HEK293 (cell line): ENCODE results near the gene HSD17B14.
A peak's percentile ranks its signal among the peaks of the same experiment; 100 is the strongest.

ENCODE experiments used
- CTCF ChIA-PET: fragments of 350-600 bp; formaldehyde crosslinking; extraction: SDS; loops from one replicate; lab custom pipeline; 2021; ENCODE audit warnings: antibody characterized with exemption; lab: Yijun Ruan, JAX
- POLR2A ChIA-PET: fragments of 300-600 bp; formaldehyde crosslinking; extraction: SDS; loops from one replicate; lab custom pipeline; 2020; ENCODE audit warnings: antibody characterized with exemption, inconsistent platforms; lab: Yijun Ruan, JAX
- H3K27ac ChIP-seq: fragments of 200-500 bp; sonication (Bioruptor generic); 2 replicates; pipeline ENCODE4 v1.5.1; 2014; ENCODE audit warnings: low read depth, low read length, control low read depth, inconsistent platforms; ENCODE audit errors: extremely low read depth
- H3K36me3 ChIP-seq, 2 experiments: fragments of 200-500 bp in 1 of 2; sonication (Bioruptor generic) in 1 of 2; 1 replicate in 1 of 2; 2 replicates in 1 of 2; pipeline ENCODE4 v1.5.1; 2014 to 2017; ENCODE audit warnings: inconsistent platforms in 2 of 2, low read length in 2 of 2; ENCODE audit not compliant: control insufficient read depth in 2 of 2, insufficient read depth in 1 of 2
- H3K4me1 ChIP-seq: fragments of 200-500 bp; sonication (Bioruptor generic); 2 replicates; pipeline ENCODE4 v1.5.1; 2014; ENCODE audit warnings: mild to moderate bottlenecking, low read length, inconsistent platforms; ENCODE audit not compliant: control insufficient read depth, insufficient read depth
- H3K4me3 ChIP-seq: 2 replicates; pipeline ENCODE4 v1.5.1; 2011; ENCODE audit warnings: low read depth, mild to moderate bottlenecking, control low read depth, low read length, moderate library complexity
- H3K9me3 ChIP-seq: fragments of 200-500 bp; sonication (Bioruptor generic); 2 replicates; pipeline ENCODE4 v1.5.1; 2014; ENCODE audit warnings: low read depth, low read length, inconsistent platforms; ENCODE audit not compliant: control insufficient read depth, insufficient read depth
- KLF17 ChIP-seq: fragments of 450-650 bp; formaldehyde crosslinking; IDR thresholded peaks from 2 replicates; pipeline ENCODE4 v1.5.1; 2016; ENCODE audit warnings: missing biosample characterization, missing genetic modification characterization
- SP2 ChIP-seq: fragments of 450-650 bp; formaldehyde crosslinking; IDR thresholded peaks from 2 replicates; pipeline ENCODE4 v1.5.1; 2016; ENCODE audit warnings: missing biosample characterization, missing genetic modification characterization
- SP7 ChIP-seq: fragments of 450-650 bp; formaldehyde crosslinking; IDR thresholded peaks from 2 replicates; pipeline ENCODE4 v1.5.1; 2016; ENCODE audit warnings: missing biosample characterization, missing genetic modification characterization
- TCF7L2 ChIP-seq: IDR thresholded peaks from 2 replicates; pipeline ENCODE4 v1.6.1; 2011; ENCODE audit warnings: low read depth, mild to moderate bottlenecking, inconsistent platforms, low read length, moderate library complexity, borderline replicate concordance
- ZBTB8A ChIP-seq: fragments of 450-650 bp; formaldehyde crosslinking; IDR thresholded peaks from 2 replicates; pipeline ENCODE4 v1.5.1; 2016; ENCODE audit warnings: missing biosample characterization, missing genetic modification characterization
- ZFP41 ChIP-seq: fragments of 450-650 bp; formaldehyde crosslinking; IDR thresholded peaks from 2 replicates; pipeline ENCODE4 v1.5.1; 2016; ENCODE audit warnings: missing biosample characterization, missing genetic modification characterization, borderline replicate concordance
- ZNF362 ChIP-seq: fragments of 450-650 bp; formaldehyde crosslinking; IDR thresholded peaks from 2 replicates; pipeline ENCODE4 v1.5.1; 2016; ENCODE audit warnings: missing biosample characterization, missing genetic modification characterization
- ZNF404 ChIP-seq: fragments of 450-650 bp; formaldehyde crosslinking; IDR thresholded peaks from 2 replicates; pipeline ENCODE4 v1.5.1; 2017; ENCODE audit warnings: missing biosample characterization, missing genetic modification characterization
- ZNF423 ChIP-seq: fragments of 450-650 bp; formaldehyde crosslinking; IDR thresholded peaks from 2 replicates; pipeline ENCODE4 v1.5.1; 2016; ENCODE audit warnings: missing biosample characterization, missing genetic modification characterization
- ZNF664 ChIP-seq: fragments of 450-650 bp; formaldehyde crosslinking; IDR thresholded peaks from 2 replicates; pipeline ENCODE4 v1.5.1; 2016; ENCODE audit warnings: missing biosample characterization, missing genetic modification characterization
- ZNF677 ChIP-seq: fragments of 450-650 bp; IDR thresholded peaks from 2 replicates; pipeline ENCODE4 v1.5.0; 2018; ENCODE audit warnings: missing biosample characterization, mild to moderate bottlenecking, missing genetic modification characterization, moderate library complexity
- ZNF776 ChIP-seq: fragments of 450-650 bp; formaldehyde crosslinking; IDR thresholded peaks from 2 replicates; pipeline ENCODE4 v1.5.0; 2017; ENCODE audit warnings: missing biosample characterization, missing genetic modification characterization, borderline replicate concordance
- TF ChIP-seq, protein P1 (sequence below): fragments of 450-650 bp; formaldehyde crosslinking; IDR thresholded peaks from 2 replicates; pipeline ENCODE4 v1.5.1; 2016; ENCODE audit warnings: missing biosample characterization, missing genetic modification characterization
- TF ChIP-seq, protein P2 (sequence below): fragments of 450-650 bp; formaldehyde crosslinking; IDR thresholded peaks from 2 replicates; pipeline ENCODE4 v1.5.1; 2016; ENCODE audit warnings: missing biosample characterization, missing genetic modification characterization
- TF ChIP-seq, protein P3 (sequence below): fragments of 450-650 bp; formaldehyde crosslinking; IDR thresholded peaks from 2 replicates; pipeline ENCODE4 v1.5.1; 2017; ENCODE audit warnings: missing biosample characterization, missing genetic modification characterization

HSD17B14 gene

DNA sequence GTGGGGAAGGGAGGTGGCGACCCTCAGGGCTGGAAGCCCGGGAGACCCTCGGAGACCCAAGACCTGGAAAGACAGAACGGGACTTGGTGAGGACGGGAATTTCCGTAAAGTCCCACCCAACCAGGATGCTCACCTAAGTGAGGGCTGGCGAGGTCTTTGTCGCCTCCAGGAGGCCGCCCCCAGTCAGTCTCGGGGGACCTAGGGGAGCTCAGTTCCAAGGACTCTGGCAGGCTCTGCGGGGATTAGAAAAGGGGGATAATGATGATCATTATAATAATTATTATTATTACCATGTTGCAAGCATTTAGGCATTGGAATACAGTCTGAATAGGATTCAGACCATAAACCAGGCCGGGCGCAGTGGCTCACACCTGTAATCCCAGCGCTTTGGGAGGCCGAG lies 9.1 kb upstream of the HSD17B14 start:
- Histone ChIP-seq H3K9me3 (no peaks in the 10 kb centered on the region), H3K27ac (no peak overlapping the region), H3K4me3 (no peak overlapping the region), H3K36me3 (no peaks in the 10 kb centered on the region; a peak in 1 of 3 replicates), H3K4me1 (no peaks in the 10 kb centered on the region)
- POLR2A ChIA-PET, result interaction anchor here (0.6 to 5.0 kb wide), 3 partner anchors 23 to 243 kb away, joined by 3 to 26 read pairs (median 7); partner anchors contain the start of genes PLEKHA4 and PPP1R15A
- TF ChIP-seq ZFP41 (tag by site-specific recombination) (no peak), ZNF404 (tag by site-specific recombination) (no peak), SP7 (tag by site-specific recombination) (no peak), ZNF677 (tag by site-specific recombination) (no peak), ZNF423 (tag by site-specific recombination) (no peak), ZNF776 (tag by site-specific recombination) (no peak)
- CTCF ChIA-PET, result interaction anchor here (0.7 to 7.0 kb wide), 6 partner anchors 9 to 526 kb away, joined by 3 to 160 read pairs (median 12); no protein-coding TSS in a partner anchor

DNA sequence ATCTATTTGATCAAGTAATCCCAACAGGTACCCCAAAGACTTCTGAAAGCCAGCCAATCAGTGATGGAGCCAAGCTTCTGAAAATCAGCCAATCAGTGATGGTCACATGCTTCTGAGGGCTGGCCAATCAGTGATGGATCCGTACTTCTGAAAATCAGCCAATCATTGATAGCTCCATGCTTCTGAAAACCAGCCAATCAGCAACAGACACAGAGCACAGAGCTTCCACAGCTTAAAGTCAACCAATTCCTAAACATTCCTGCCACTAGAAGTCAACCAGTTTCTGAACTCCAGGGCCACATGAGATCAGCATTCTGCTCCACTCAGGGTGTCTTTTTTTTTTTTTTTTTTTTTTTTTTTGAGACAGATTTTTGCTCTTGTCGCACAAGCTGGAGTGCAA lies 8.2 kb upstream of the HSD17B14 start:
- TF ChIP-seq KLF17 (tag by site-specific recombination), result no peak
- 0 out of 2 replicates have a peak, but pooled peaks have one; percentile 46 for TF ChIP-seq ZNF362
- no peak for TF ChIP-seq SP7 (tag by site-specific recombination)
- peak; percentile 52 for TF ChIP-seq SP2
- TF ChIP-seq, protein P1, sequence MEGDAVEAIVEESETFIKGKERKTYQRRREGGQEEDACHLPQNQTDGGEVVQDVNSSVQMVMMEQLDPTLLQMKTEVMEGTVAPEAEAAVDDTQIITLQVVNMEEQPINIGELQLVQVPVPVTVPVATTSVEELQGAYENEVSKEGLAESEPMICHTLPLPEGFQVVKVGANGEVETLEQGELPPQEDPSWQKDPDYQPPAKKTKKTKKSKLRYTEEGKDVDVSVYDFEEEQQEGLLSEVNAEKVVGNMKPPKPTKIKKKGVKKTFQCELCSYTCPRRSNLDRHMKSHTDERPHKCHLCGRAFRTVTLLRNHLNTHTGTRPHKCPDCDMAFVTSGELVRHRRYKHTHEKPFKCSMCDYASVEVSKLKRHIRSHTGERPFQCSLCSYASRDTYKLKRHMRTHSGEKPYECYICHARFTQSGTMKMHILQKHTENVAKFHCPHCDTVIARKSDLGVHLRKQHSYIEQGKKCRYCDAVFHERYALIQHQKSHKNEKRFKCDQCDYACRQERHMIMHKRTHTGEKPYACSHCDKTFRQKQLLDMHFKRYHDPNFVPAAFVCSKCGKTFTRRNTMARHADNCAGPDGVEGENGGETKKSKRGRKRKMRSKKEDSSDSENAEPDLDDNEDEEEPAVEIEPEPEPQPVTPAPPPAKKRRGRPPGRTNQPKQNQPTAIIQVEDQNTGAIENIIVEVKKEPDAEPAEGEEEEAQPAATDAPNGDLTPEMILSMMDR (tag by site-specific recombination), result 0 out of 2 replicates have a peak, but pooled peaks have one; percentile 14
- TF ChIP-seq, protein P2, sequence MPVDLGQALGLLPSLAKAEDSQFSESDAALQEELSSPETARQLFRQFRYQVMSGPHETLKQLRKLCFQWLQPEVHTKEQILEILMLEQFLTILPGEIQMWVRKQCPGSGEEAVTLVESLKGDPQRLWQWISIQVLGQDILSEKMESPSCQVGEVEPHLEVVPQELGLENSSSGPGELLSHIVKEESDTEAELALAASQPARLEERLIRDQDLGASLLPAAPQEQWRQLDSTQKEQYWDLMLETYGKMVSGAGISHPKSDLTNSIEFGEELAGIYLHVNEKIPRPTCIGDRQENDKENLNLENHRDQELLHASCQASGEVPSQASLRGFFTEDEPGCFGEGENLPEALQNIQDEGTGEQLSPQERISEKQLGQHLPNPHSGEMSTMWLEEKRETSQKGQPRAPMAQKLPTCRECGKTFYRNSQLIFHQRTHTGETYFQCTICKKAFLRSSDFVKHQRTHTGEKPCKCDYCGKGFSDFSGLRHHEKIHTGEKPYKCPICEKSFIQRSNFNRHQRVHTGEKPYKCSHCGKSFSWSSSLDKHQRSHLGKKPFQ, result no peak
- no peak for TF ChIP-seq ZBTB8A (tag by site-specific recombination)
- TF ChIP-seq, protein P3, sequence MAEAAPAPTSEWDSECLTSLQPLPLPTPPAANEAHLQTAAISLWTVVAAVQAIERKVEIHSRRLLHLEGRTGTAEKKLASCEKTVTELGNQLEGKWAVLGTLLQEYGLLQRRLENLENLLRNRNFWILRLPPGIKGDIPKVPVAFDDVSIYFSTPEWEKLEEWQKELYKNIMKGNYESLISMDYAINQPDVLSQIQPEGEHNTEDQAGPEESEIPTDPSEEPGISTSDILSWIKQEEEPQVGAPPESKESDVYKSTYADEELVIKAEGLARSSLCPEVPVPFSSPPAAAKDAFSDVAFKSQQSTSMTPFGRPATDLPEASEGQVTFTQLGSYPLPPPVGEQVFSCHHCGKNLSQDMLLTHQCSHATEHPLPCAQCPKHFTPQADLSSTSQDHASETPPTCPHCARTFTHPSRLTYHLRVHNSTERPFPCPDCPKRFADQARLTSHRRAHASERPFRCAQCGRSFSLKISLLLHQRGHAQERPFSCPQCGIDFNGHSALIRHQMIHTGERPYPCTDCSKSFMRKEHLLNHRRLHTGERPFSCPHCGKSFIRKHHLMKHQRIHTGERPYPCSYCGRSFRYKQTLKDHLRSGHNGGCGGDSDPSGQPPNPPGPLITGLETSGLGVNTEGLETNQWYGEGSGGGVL, result no peak
- no peak for TF ChIP-seq TCF7L2
- no peak for TF ChIP-seq ZNF664 (tag by site-specific recombination)
- no peak overlapping the region for H3K27ac ChIP-seq
- no peaks in the 10 kb centered on the region; a peak in 1 of 3 replicates for H3K36me3 ChIP-seq
- H3K4me3 ChIP-seq, result no peak overlapping the region
- ChIA-PET POLR2A (interaction anchor here (0.6 to 5.0 kb wide), 5 partner anchors 18 to 120 kb away, joined by 3 to 26 read pairs (median 7); partner anchors contain the start of genes PLEKHA4 and PPP1R15A), CTCF (interaction anchor here (0.6 to 7.0 kb wide), 15 partner anchors 9 to 261 kb away, joined by 3 to 160 read pairs (median 5); partner anchors contain the start of genes CA11, HSD17B14 and RUVBL2)
- H3K9me3 ChIP-seq, result no peaks in the 10 kb centered on the region
- no peaks in the 10 kb centered on the region for H3K4me1 ChIP-seq
